ENCODE results near the gene BEST2.

Gene BEST2

DNA sequence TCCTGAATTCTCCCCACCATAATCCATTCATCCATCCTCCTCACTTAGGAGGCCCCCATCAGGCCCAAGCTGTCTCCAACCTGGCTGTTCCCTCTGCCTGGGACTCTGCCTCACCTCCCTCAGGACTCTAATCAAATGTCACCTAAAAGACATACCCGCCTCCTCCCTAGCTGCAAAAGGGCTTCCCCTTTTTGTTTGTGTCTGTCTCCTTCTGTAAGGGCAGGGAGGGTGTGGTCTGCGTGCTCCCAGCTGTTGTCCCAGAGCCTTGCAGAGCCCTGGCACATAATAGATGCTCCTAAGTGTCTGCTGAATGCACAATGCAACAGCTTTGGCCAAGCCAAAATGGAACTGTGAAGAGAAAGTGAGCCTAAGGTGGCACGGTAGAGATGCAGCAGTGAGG is 21.5 kb upstream of the BEST2 start:
- peaks cover 28% of the 10 kb centered on the region for H3K4me1 ChIP-seq (ENCODE audit: control insufficient read depth, insufficient read depth, low read length)
- H3K36me3 ChIP-seq (ENCODE audit: control insufficient read depth in 2 of 2, insufficient read depth in 2 of 2, low read length in 2 of 2), result peaks cover 20 to 25% of the 10 kb centered on the region in 2 donors
- no peaks in the 10 kb centered on the region for H3K27me3 ChIP-seq (ENCODE audit: control insufficient read depth in 1 of 2, insufficient read depth in 2 of 2, low read length in 2 of 2)
- H3K9ac ChIP-seq (ENCODE audit: low read length in 2 of 2), result no peak overlapping the region
- no peaks in the 10 kb centered on the region for H3K9me3 ChIP-seq (ENCODE audit: control insufficient read depth in 2 of 2, low read length in 2 of 2)
- H3K4me3 ChIP-seq (ENCODE audit: low read length in 2 of 2), result no peak overlapping the region
- no peak overlapping the region for H3K27ac ChIP-seq (ENCODE audit: low read length)

DNA sequence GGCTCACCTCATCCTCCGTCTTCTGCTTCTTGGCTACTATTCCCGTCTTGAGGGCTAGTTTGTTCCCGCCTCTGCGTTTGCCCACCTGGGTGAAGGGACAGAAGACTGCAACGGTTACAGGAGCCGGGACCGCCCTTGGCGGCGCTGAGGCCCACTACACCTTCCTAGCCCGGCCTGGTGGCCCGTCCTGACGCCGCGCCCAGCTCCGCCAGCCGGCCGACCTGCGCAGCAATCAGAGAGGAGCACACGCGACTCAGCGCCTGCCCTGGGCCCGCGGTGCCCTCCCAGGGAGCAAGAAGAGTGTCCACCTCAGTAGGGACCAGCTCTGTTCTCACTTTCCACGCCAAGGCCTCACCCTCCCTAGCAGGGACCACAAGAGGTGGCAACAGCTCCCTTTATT is 20.3 kb upstream of the BEST2 start:
- Histone ChIP-seq H3K27me3 (ENCODE audit: control insufficient read depth in 1 of 2, insufficient read depth in 2 of 2, low read length in 2 of 2) (no peaks in the 10 kb centered on the region), H3K4me1 (ENCODE audit: control insufficient read depth, insufficient read depth, low read length) (peaks cover 32% of the 10 kb centered on the region), H3K36me3 (ENCODE audit: control insufficient read depth in 2 of 2, insufficient read depth in 2 of 2, low read length in 2 of 2) (peaks cover 20 to 25% of the 10 kb centered on the region in 2 donors), H3K9ac (ENCODE audit: low read length in 2 of 2) (no peak overlapping the region), H3K27ac (ENCODE audit: low read length) (no peak overlapping the region), H3K9me3 (ENCODE audit: control insufficient read depth in 2 of 2, low read length in 2 of 2) (no peaks in the 10 kb centered on the region), H3K4me3 (ENCODE audit: low read length in 2 of 2) (no peak overlapping the region)

DNA sequence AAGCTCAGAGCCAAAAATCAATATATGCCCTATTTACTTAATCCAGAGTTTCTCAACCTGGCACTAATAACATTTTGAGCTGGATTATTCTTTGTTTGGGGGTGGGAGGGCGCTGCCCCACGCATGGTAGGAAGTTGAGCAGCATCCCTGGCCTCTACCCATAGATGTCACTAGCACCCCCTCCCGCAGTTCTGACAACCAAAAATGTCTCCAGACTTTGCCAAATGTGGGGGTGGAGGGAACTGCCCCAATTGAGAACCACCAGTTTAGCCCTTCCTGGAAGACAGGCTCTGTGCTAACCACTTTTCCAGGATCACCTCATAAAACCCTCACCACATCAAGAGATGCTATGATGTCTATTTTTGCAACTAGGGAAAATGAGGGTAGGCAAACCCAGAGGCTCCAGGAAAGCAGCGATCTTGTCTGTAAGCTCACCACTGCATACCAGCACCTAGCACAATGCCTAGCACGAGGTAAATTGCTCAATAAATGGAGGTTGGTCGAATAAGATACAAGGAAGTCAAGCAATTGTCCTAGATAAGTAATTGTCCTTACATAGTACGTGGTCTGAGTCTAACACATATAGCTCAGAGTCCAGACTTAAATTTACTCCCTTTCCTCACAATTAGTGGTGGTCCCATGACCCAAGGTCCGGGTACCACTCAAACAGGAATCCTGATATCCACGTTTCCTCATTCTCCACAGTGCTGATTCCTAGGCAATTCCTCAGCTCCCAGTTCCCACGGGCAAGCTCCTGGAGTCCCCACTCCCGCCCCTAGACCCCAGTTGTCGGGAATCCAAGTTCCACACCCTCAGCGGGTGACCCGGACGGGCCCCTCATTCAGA is 18.0 kb upstream of the BEST2 start:
- Histone ChIP-seq H3K27me3 (ENCODE audit: control insufficient read depth in 1 of 2, insufficient read depth in 2 of 2, low read length in 2 of 2) (no peaks in the 10 kb centered on the region), H3K4me3 (ENCODE audit: low read length in 2 of 2) (peak overlapping the region; percentile 85 to 91), H3K4me1 (ENCODE audit: control insufficient read depth, insufficient read depth, low read length) (peaks cover 50% of the 10 kb centered on the region), H3K9ac (ENCODE audit: low read length in 2 of 2) (peak overlapping the region; percentile 92 to 96), H3K27ac (ENCODE audit: low read length) (peak overlapping the region; percentile 84), H3K36me3 (ENCODE audit: control insufficient read depth in 2 of 2, insufficient read depth in 2 of 2, low read length in 2 of 2) (peaks cover 20 to 21% of the 10 kb centered on the region in 2 donors), H3K9me3 (ENCODE audit: control insufficient read depth in 2 of 2, low read length in 2 of 2) (no peaks in the 10 kb centered on the region)

- peak within 1 kb of the TSS; percentile 87 for H3K27ac ChIP-seq (ENCODE audit: low read length)
Observed at GRCh38 chr19:12736995-12737834, 14.4 kb upstream of the BEST2 start, which contains the start of gene GET3. GET3 (plus strand) TSS chr19:12737497; CDS start chr19:12737506, 9 bp downstream.

GRCh38 chr19:12737835-12738351 is 13.7 kb upstream of the BEST2 start:
- Histone ChIP-seq H3K27ac (ENCODE audit: low read length) (peak overlapping the region; percentile 87), H3K4me1 (ENCODE audit: control insufficient read depth, insufficient read depth, low read length) (peaks cover 36% of the 10 kb centered on the region), H3K27me3 (ENCODE audit: control insufficient read depth in 1 of 2, insufficient read depth in 2 of 2, low read length in 2 of 2) (no peaks in the 10 kb centered on the region), H3K9me3 (ENCODE audit: control insufficient read depth in 2 of 2, low read length in 2 of 2) (no peaks in the 10 kb centered on the region), H3K9ac (ENCODE audit: low read length in 2 of 2) (peak overlapping the region; percentile 81 to 93), H3K36me3 (ENCODE audit: control insufficient read depth in 2 of 2, insufficient read depth in 2 of 2, low read length in 2 of 2) (peaks cover 9 to 10% of the 10 kb centered on the region in 2 donors), H3K4me3 (ENCODE audit: low read length in 2 of 2) (peak overlapping the region; percentile 83 to 98)

More at GRCh38 chr19:12736995-12737834, 14.4 kb upstream of the BEST2 start, which contains the start of gene GET3:
- Histone ChIP-seq H3K9ac (ENCODE audit: low read length in 2 of 2) (peak within 1 kb of the TSS; percentile 81 to 93), H3K4me3 (ENCODE audit: low read length in 2 of 2) (peak within 1 kb of the TSS; percentile 83 to 98), H3K4me1 (ENCODE audit: control insufficient read depth, insufficient read depth, low read length) (peaks cover 43% of the 10 kb centered on the region), H3K36me3 (ENCODE audit: control insufficient read depth in 2 of 2, insufficient read depth in 2 of 2, low read length in 2 of 2) (peaks cover 6 to 11% of the 10 kb centered on the region in 2 donors), H3K27me3 (ENCODE audit: control insufficient read depth in 1 of 2, insufficient read depth in 2 of 2, low read length in 2 of 2) (no peaks in the 10 kb centered on the region), H3K9me3 (ENCODE audit: control insufficient read depth in 2 of 2, low read length in 2 of 2) (no peaks in the 10 kb centered on the region)

DNA sequence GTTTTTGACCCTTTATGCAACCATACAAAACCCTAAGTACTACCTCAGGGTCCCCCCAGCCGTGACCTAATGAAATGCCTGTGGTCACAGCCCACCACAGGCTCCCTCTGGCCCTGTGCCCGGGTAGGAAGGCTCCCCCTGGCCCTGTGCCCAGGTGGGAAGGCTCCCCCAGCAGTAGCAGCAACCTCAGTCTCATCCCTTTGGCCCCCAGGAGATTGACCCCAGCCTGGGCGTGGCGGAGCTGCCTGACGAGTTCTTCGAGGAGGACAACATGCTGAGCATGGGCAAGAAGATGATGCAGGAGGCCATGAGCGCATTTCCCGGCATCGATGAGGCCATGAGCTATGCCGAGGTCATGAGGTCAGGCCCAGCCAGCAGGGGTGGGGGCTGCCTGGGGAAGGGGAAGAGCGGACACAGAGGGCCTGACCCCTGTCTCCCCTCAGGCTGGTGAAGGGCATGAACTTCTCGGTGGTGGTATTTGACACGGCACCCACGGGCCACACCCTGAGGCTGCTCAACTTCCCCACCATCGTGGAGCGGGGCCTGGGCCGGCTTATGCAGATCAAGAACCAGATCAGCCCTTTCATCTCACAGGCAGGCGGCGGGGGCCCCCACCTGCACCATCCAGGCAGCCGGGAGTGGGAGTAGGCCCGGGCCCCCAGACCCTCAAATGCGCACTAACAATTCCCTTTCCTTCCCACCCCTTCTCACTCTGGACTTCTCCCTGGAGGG is 6.3 kb upstream of the BEST2 start:
- peaks cover 23 to 25% of the 10 kb centered on the region in 2 donors for H3K36me3 ChIP-seq (ENCODE audit: control insufficient read depth in 2 of 2, insufficient read depth in 2 of 2, low read length in 2 of 2)
- H3K27ac ChIP-seq (ENCODE audit: low read length), result no peak overlapping the region
- H3K9me3 ChIP-seq (ENCODE audit: control insufficient read depth in 2 of 2, low read length in 2 of 2), result peaks cover 0 to 8% of the 10 kb centered on the region in 2 donors
- no peak overlapping the region for H3K4me3 ChIP-seq (ENCODE audit: low read length in 2 of 2)
- H3K4me1 ChIP-seq (ENCODE audit: control insufficient read depth, insufficient read depth, low read length), result no peaks in the 10 kb centered on the region
- H3K9ac ChIP-seq (ENCODE audit: low read length in 2 of 2), result no peak overlapping the region
- H3K27me3 ChIP-seq (ENCODE audit: control insufficient read depth in 1 of 2, insufficient read depth in 2 of 2, low read length in 2 of 2), result peaks cover 0 to 6% of the 10 kb centered on the region in 2 donors

DNA sequence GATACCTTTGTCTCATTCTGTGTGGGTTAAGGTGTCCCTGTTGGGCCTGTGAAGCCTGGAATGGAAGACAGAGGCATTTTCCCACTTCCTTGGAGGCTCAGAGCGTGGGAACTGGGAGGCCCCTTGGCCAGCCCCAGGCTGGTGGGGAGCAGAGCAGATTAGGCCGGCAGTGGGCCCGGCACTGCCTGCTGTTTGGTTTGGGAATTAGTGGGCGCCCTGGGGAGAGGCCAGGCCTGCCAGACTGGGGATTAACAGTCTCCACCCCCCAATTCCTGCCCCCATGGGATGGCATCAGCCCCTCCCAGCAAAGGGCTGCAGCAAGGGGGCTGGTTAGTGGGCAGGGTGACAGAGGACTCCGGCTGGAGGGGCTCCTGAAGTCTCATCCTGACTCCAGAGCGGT is 3.1 kb upstream of the BEST2 start:
- Histone ChIP-seq H3K4me1 (ENCODE audit: control insufficient read depth, insufficient read depth, low read length) (no peaks in the 10 kb centered on the region), H3K4me3 (ENCODE audit: low read length in 2 of 2) (no peak overlapping the region), H3K9me3 (ENCODE audit: control insufficient read depth in 2 of 2, low read length in 2 of 2) (peaks cover 0 to 8% of the 10 kb centered on the region in 2 donors), H3K27ac (ENCODE audit: low read length) (no peak overlapping the region), H3K9ac (ENCODE audit: low read length in 2 of 2) (no peak overlapping the region), H3K36me3 (ENCODE audit: control insufficient read depth in 2 of 2, insufficient read depth in 2 of 2, low read length in 2 of 2) (peaks cover 21 to 23% of the 10 kb centered on the region in 2 donors), H3K27me3 (ENCODE audit: control insufficient read depth in 1 of 2, insufficient read depth in 2 of 2, low read length in 2 of 2) (peaks cover 7 to 13% of the 10 kb centered on the region in 2 donors)

DNA sequence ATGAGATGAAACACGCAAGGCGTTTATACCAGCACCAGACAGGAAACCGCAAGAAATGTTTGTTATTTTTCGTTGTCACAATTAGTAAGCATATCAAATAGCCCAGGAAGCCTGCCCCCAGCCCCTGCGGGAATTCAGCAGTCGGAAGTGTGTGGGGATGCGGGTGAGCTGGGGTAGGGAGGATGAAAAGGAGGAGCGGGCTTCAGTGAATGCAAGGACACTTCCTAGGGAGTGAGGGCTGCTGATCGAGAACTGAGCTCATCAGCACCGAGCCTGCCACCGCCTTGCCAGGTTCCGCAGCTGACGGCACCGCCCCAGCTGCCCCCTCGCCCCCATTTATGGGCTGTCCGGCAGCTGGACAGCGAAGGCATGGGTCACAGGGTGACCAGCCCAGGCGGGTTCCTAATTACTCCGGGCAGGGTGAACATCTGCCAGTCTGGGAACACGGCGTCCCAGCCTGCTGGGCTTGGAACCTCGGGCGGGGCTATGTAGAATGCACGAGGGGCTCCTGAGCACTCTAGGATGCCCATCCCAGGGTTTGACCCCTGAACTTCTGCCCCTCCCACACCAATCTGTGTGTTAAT is 1.6 kb upstream of the BEST2 start:
- Histone ChIP-seq H3K36me3 (ENCODE audit: control insufficient read depth in 2 of 2, insufficient read depth in 2 of 2, low read length in 2 of 2) (peaks cover 16 to 17% of the 10 kb centered on the region in 2 donors), H3K9ac (ENCODE audit: low read length in 2 of 2) (no peak overlapping the region), H3K4me3 (ENCODE audit: low read length in 2 of 2) (no peak overlapping the region), H3K27ac (ENCODE audit: low read length) (no peak overlapping the region), H3K9me3 (ENCODE audit: control insufficient read depth in 2 of 2, low read length in 2 of 2) (peaks cover 0 to 8% of the 10 kb centered on the region in 2 donors), H3K4me1 (ENCODE audit: control insufficient read depth, insufficient read depth, low read length) (no peaks in the 10 kb centered on the region), H3K27me3 (ENCODE audit: control insufficient read depth in 1 of 2, insufficient read depth in 2 of 2, low read length in 2 of 2) (peaks cover 7 to 13% of the 10 kb centered on the region in 2 donors)

DNA sequence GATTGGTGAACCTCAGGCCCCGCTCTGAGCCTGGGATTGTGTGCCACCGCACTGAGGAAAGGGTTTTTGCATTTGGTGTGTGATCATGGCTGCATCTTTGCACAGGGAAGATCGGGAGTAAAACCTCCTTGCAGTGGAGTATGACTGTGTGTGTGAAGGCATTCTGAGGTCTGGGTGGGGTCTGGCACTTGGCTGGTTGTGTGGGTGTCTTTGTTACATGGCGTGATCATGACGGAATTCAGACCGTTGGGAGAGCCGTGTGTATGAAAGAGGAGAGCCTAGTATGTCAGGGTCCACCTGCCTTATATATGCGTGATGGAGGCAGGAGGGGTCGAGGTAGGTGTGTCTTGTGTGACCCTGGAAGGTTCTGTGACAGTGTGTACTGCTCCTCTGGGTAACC is 740 bp upstream of the BEST2 start:
- Histone ChIP-seq H3K36me3 (ENCODE audit: control insufficient read depth in 2 of 2, insufficient read depth in 2 of 2, low read length in 2 of 2) (peaks cover 12 to 13% of the 10 kb centered on the region in 2 donors), H3K9me3 (ENCODE audit: control insufficient read depth in 2 of 2, low read length in 2 of 2) (peaks cover 0 to 8% of the 10 kb centered on the region in 2 donors), H3K4me3 (ENCODE audit: low read length in 2 of 2) (no peak overlapping the region), H3K9ac (ENCODE audit: low read length in 2 of 2) (no peak overlapping the region), H3K27ac (ENCODE audit: low read length) (no peak overlapping the region), H3K27me3 (ENCODE audit: control insufficient read depth in 1 of 2, insufficient read depth in 2 of 2, low read length in 2 of 2) (peaks cover 7 to 13% of the 10 kb centered on the region in 2 donors), H3K4me1 (ENCODE audit: control insufficient read depth, insufficient read depth, low read length) (no peaks in the 10 kb centered on the region)
